GM21576 (cell line): ENCODE results near the gene TMEM31.
A peak's percentile ranks its signal among the peaks of the same experiment; 100 is the strongest.

Source experiments
- ATAC-seq: cut with Tn5 transposase; IDR thresholded peaks from one replicate; pipeline ENCODE4 v1.9.1; 2021; ENCODE audit warnings: mild to moderate bottlenecking, moderate library complexity; ENCODE audit not compliant: unreplicated experiment

Gene TMEM31, protein sequence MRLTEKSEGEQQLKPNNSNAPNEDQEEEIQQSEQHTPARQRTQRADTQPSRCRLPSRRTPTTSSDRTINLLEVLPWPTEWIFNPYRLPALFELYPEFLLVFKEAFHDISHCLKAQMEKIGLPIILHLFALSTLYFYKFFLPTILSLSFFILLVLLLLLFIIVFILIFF

DNA sequence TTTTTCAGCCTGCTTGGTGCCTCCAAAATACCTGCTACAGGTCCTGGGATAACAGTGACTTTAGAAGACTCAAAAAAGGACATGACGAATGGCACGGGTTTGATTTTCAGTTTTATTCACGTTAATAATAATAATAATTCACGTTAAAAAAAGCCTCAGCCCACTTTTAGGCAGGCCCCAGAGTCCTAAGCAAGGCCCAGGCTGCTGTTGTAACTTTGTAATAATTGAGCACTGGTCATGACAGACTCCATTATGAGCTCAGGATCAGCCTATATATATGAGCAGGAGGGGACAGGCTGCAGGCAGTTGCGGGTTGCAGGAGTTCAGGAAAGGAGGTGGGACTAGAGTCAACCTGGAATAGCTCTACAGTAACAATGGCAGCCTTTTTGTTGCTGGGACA, at the start of gene TMEM31:
Gene TMEM31, plus strand, starts transcription at position 301 of the 400 bp plus-strand sequence. CDS start 1,350 bp downstream, outside the sequence.
- ATAC-seq = no peak

DNA sequence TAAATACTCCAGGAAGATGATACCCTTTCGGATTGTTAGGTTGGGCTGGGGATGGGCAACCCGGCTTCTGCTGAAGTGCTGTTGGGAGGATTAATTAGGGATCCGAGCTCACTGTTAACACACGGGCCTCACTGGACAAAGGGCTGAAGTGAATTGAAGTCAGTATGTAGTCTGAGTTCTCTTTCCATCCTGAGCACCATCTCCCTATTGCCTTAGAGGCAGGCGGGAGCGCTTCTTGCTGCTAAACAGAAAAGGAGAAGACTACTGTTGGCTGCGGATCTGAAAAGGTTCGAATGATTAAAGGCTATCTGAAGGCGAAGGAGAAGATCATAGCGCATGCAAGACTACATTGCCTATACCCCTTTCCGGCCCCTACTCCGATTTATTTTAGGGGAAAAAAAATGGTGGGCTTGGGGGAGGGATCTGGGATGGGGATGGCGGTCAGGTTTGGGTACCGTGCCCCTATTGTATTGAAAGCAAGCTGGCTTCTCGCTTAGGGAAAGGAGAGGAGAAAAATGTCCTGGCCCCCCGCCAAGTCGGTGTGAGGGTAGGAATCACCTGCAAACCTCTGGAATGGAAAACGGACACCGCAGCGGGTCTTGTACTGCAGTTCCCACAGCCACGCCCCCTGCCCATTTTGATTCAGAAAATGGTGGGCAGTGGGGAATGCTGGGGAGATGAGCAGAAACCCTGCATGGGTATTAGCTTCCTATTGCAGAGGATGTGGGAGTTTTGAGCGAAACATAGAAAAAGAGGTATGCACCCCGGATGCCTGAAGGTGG, 46.5 kb upstream of the TMEM31 start:
- ATAC-seq = no peak

DNA sequence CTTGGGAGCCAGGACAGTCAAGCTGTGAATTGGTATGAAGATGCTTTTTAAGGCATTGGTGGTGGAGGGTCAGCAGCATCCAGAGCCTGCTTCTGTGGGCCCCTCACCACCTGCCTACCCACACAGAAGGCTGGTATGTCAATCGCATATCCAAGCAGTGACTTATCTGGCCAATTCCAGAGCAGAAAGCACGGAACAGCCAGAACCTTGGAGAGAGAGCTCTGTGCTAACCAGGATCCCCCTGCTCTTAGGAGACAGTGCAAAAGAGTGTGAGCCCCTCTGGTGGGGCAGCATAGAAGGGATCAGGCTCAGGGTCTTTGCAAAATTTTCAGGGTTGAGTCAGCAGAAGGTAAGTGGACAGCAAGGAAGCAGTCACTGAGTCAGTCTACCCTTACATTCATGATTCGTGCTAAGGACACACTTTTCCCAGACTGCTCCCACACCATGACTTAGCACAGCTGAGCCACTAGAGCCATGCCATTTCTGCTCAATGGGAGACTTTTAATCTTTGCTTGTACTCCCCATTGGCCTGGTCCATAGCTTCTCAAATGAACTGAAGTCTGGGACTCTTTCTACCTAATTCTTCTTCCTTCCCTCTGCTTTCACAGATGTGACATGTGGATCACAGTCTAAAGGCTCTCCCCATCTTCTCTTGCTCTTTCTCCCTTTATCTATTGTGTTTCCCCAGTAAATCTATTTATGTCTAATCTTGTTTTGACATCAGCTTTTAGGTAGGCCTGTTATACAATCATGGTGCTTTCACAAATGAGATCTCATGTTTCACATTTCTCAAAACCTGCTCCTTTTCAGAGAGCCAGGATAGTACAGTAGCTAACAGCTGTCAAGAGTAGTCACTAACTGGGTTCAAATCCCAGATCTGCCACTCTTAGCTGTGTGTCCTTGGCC, 44.3 kb upstream of the TMEM31 start:
- no peak for ATAC-seq

DNA sequence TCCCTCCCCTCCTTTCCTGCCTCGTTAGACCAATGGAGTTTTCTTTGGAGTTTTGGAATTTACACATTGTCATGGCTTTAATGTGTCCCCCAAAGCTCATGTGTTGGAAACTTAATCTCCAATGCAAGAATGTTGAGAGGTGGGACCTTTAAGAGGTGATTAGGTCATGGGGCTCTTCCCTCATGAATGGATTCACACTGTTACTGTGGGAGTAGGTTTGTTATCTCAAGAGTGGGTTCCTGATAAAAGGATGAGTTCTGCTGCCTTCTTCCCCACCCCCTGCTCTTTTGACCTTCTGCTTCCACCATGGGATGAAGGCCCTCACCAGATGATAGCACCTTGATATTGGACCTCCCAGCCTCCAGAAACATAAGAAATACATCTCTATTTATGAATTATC, 41.0 kb upstream of the TMEM31 start:
- ATAC-seq = no peak

DNA sequence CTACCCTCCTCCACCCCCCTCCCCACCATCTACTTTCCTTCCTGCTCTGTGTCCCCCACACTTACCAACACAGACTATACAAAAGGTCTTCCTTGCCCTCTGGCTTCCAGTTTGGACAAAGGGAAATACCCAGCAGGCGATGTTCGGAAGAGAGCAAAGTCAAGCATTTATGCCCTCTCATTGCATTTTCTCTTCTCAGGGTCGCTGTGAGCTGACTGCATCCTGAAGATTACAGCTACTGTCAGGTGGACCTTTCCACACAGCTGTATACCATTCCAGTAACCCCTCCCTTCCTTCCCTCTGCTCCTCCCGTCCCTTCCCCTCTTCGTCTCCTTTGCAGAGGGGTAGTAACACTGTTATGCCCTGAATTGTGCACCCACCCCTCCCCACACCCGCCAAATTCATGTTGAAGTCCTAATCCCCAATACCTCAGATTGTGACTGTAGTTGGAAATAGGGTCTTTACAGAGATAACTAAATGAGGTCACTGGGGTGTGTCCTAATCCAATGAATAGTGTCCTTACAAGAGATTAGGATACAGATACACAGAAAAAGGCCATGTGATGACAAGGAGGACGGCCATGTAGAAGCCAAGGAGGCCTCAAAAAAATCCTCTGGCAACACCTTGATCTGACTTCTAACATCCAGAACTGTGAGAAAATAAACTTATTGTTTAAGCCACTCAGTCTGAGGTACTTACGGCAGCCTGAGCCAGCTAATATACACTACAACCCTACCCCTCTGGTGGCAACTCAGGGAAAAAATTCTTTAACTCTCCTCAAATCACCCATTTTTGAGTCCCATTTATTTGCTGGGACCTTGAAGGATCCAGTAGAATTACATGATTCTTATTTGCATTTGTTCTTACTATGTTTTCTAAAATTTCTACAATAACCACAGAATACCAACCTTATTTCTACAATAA, 35.9 kb upstream of the TMEM31 start:
- no peak for ATAC-seq

DNA sequence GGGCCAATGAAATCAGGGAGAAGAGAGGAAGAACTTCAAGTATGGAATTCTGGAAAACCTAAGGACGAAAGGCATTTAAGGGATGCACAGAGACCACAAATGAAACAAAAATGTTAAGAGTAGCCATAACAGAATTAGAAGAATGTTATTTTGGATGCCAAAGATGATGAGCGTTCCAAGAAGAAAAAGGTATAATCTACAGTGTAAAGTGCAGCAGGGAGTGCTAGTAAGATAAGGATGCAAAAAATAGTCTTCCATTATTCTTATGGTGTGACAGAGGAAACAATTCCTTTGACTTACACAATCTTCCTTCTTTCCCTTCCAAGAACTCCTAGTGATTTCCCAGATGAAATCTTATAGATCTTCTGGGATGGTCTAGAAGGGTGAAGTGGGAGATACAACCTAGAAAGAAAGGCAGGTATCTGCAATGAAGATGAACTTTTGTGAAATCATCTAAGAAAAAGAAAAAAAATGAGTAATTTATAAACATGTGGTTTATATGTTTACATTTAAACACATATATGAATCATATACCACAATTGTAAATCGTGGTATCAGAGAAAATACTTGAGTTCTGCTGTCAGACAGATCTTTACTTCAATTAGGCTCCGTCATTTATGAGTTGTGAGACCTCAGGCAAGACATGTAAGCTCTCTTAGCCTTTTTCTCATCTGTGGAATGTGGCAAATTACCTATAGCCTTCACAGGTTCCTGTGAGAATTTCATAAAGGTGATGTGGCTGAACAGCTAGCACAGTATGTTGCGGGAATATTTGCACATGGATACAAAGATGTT, 32.3 kb upstream of the TMEM31 start:
- no peak for ATAC-seq

DNA sequence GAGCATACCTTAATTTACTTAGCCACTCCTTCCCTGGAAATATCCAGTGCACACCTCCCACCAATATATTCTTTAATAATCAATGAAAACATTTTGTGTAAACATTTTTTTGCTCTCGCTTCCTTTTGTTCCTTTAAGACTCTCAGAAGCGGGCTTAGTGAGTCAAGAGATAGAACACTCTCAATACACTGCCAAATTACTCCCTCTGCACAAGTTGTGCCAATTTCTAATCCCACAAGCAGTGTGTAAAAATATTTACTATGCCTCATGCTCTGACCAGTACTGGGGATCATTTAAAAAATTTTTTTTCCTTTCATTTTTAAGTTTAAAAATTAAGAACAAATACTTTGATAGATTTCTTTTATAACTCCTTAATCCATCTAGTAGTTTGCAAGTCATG, 29.3 kb upstream of the TMEM31 start:
- no peak for ATAC-seq

DNA sequence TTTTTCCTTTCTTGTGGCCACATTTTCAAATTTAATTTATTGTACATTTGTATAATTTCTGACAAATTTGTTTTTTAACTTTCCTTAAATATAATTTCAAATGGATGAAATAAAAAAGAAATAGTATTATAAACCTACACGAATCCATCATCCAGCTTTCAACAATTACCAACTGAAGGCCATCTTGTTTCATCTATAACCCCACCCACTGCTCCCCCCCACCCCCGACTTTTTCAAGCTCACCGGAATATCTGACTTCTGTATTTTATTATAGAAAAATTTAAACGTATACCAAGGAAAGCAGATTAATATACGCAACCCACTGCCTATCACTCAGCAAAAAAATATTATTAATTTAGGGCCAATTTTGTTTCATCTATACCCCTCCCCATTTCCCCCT, 25.3 kb upstream of the TMEM31 start:
- ATAC-seq = no peak

DNA sequence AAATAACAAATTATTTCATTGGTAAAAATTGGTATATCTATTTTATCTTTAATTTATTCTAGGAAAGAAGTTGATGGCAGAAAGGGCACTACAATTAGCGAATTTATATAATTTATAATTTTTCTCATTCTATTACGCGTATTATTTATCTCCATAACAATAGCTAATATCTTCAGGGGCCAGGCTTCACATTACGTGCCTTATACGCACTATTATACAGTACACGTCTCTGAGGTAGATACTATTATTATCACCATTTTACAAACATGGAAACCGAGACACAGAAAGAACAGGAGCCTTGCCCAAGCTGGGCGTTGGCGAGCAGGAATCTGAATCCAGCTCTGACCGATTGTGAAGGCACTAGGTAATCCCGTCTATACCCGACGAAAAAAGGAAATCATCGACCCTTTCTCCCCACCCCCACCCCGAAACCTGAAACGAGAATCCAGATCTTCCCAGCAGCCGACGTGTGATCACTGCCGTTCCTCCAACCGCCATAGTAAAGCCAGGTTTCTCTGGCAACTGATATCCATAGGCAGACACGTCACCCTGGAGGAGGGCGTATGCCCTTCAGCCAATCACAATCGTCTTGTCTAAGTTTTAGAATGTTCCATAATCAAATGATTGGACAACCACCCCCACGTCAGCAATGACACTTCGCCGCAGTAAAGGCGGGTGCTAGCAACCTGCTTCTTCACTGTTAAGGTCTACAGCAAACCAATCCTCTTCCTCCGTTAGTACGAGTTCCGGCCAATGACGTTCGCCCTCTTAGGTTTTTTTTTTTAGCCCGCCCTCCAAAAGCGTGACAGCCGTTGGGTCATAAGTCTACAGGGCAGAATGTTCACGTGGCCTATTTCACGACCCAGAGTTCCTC, 24.3 kb upstream of the TMEM31 start, which contains the start of gene MORF4L2:
Gene MORF4L2, minus strand, starts transcription at position 501 of the 874 bp plus-strand sequence. CDS start 9,672 bp downstream, outside the sequence.
- ATAC-seq = peak; percentile 92

DNA sequence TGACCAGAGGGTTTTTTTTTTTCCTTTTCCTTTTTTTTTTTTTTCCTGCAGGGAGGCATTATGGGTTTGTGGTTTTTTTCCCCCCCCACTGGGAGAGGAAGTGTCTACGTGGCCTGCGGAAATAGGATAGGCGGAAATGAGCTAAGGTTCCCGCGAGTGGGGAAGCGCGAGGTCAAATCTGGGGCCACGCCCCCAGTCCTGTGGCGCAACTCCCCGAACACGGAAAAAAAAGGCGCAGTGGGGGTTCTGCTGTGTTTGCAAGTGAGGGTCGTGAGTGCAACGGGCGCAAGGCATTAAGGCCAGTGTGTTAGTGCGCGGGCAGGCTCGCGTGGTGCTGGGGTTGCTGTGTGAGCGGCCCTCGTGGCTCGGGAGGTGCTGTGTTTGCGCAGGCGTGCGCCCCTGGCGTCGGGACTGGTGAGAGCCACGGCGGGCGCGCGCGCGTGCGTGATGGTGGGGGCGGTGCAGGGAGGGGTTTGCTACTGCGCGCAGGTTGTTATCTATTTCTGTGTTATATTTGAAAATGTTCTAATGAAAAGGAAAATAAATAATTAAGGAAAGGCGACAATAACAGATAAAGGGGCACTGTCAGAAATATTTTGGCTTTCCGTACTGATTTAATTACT, 23.5 kb upstream of the TMEM31 start:
- peak; percentile 45 for ATAC-seq

DNA sequence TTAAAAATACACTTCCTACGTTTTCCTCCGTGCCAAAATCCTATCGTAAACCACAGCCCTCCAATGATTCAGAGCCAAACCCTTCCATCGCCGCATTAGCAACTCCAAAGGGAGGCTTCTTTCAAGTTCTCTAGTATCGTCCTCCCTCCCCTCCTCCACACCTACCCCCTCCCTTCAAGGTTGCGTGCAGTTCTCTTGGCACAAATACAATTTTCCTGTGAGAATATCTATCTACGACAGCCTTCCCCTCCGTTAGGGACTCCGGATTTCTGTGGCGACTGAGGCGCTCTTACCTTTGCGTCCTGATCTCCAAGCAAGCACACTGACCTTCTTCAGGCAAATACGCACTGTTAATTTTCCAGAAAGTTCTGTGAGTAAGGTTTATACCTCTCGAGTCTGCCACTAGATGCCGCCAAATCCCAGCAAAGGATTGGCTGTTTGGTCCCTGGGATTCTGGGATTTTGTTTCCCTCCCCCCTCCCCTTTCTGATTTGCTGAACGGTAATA, 23.0 kb upstream of the TMEM31 start:
- ATAC-seq = no peak

DNA sequence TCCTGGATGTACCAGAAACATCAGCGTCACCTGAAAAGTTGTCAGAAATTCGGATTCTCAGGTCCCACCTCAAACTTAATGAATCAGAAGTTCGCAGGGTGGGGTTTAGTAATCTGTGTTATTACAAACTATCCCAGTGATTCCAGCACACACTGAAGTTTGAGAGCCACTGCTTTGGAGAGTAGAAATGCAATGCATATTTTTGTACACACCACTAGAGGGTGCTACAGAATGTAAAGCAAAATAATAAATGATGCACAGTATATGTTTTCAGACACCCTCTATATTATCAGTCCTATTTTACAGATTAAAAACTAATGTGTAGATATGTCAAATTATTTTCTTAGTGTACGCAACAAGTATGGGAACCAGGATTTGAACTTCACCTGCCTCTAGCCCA, 21.8 kb upstream of the TMEM31 start:
- no peak for ATAC-seq

DNA sequence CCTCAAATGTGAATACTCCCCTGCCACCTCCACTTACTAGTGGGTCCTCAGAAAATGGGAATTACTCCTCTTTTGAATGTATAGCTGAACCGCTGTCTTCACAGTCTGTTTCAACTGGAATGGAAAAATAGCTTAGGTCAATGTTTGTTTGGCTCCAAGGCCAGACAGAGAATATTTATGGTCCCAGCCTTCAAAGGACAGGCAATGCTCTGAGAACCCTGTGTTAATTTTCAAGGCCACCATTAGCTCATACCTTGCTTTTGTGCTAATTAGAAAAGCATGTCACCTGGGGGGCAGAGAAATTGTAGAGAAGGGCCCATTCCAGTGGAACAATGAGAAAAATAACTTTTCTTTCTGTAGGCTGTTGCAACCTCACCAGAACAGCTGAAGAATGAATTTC, 19.6 kb upstream of the TMEM31 start:
- no peak for ATAC-seq

DNA sequence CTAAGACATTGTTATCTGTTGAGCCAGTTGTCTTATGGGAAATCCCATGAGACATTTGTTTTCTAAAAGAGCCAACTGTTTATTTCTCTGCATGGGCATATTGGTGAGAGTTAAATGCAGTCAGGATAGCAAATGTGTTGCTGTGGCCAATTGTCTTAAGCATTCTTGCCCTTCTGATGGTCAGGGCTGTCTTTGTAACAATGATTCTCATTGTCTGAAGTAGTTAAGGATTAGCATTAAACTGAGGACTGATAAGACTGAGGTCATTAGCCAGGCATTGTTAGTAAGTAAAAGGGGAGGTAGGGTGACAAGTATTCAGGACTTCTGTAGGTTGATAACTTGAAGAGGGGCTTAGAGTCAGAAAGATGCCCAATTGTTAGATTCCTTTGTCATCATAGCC, 13.0 kb upstream of the TMEM31 start:
- no peak for ATAC-seq

DNA sequence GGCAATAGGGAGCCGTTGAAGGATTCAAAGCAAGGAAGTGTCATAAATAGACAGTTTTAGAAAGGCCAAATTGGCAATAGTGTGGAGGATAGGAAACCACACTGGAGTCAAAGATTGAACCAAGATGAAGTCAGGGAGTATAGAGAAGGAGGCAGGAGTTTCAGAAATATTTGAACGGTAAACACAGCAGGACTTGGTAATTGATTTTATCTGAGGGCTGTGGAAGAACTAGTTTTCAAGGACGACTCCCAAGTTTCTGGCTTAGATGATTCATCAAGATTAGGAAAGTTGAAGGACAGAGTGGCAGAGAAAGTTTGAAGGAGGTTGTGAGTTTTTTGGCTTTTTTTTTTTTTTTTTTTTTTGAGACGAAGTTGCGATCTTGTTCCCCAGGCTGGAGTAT, 11.5 kb upstream of the TMEM31 start:
- ATAC-seq = no peak

DNA sequence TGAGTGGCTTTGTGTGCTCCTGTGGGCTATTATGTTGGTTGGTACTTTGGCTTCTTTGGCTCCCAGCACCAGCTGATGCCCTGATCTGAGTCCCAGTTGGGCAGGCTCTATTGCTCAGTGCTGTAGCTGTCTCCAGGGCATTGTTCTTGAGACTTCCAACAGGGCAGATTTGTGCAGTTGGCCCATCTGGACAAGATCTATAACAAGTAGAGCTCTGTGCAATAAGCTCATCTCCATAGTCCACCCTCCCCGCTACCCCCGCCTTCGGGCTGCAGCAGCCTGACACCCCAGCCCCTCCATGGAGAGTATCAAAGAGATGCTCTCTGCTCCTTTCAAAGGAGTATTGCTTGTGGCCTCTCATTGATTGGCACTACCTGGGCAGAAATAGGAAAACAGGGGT, 5.8 kb upstream of the TMEM31 start:
- ATAC-seq = no peak

DNA sequence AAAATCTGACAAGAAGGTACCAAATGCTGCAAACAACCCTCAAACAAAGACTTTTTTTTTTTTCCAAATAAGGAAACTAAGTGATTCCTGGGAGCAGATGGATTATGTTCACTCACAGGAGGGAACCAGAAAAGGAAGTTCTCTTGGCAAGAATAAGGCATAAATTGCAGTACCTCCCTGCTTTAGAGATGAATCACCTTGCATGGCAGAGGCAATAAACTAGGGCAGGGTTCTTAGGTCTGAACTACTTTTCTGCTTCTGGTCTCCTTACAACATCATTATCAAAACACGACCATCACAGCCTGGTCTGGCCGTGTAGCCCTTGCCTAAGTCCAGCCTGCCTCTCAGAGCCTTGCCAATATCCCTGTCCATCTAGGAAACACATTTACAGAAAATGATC, 6.3 kb downstream of the TMEM31 start:
- no peak for ATAC-seq

DNA sequence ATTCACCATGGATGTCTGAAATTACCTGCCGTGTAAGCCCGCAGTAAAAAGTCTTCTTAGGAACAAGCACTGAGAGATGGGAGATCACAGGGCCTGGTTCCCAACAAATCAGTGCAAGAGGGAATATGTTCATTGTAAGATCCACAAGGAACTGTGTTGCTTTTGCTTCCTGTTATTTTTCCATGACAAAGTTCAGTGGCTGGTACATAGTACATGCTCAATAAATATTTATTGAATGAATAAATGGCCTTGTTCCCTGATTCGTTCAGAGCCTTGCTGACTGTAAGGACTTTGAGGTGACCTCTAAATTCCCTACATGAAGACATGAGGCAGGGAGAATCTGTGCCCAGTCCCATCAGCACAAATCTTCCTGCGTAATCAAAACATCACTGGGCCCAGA, 7.4 kb downstream of the TMEM31 start:
- ATAC-seq = no peak
